Measurements from ENCODE around the gene MAGI2.

- TF ChIP-seq SP1 (IDR thresholded peaks at IDR 0.05): no peak
- no peak for TF ChIP-seq CTCF (IDR thresholded peaks at IDR 0.05; ENCODE audit: low read depth, low read length, missing input control)
- no peak for TF ChIP-seq NR2F2 (IDR thresholded peaks at IDR 0.05)
- TF ChIP-seq ATF3 (IDR thresholded peaks at IDR 0.05): no peak
- no peak for TF ChIP-seq TAF1 (conservative IDR thresholded peaks at IDR 0.05)
- no peak for TF ChIP-seq MAX (IDR thresholded peaks at IDR 0.05)
These were observed 667.4 kb downstream of the MAGI2 start for GRCh38 chr7:78786055-78786454.

Data from liver (tissue), 3 donors.